ENCODE results near the gene ZNF638.
"Not testable (repeated sequence)": the region's sequence is repeated elsewhere in the genome, so short reads cannot be mapped to it uniquely, and the experiment has no call there.

ZNF638 gene, protein sequence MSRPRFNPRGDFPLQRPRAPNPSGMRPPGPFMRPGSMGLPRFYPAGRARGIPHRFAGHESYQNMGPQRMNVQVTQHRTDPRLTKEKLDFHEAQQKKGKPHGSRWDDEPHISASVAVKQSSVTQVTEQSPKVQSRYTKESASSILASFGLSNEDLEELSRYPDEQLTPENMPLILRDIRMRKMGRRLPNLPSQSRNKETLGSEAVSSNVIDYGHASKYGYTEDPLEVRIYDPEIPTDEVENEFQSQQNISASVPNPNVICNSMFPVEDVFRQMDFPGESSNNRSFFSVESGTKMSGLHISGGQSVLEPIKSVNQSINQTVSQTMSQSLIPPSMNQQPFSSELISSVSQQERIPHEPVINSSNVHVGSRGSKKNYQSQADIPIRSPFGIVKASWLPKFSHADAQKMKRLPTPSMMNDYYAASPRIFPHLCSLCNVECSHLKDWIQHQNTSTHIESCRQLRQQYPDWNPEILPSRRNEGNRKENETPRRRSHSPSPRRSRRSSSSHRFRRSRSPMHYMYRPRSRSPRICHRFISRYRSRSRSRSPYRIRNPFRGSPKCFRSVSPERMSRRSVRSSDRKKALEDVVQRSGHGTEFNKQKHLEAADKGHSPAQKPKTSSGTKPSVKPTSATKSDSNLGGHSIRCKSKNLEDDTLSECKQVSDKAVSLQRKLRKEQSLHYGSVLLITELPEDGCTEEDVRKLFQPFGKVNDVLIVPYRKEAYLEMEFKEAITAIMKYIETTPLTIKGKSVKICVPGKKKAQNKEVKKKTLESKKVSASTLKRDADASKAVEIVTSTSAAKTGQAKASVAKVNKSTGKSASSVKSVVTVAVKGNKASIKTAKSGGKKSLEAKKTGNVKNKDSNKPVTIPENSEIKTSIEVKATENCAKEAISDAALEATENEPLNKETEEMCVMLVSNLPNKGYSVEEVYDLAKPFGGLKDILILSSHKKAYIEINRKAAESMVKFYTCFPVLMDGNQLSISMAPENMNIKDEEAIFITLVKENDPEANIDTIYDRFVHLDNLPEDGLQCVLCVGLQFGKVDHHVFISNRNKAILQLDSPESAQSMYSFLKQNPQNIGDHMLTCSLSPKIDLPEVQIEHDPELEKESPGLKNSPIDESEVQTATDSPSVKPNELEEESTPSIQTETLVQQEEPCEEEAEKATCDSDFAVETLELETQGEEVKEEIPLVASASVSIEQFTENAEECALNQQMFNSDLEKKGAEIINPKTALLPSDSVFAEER (N-terminal part only)

DNA sequence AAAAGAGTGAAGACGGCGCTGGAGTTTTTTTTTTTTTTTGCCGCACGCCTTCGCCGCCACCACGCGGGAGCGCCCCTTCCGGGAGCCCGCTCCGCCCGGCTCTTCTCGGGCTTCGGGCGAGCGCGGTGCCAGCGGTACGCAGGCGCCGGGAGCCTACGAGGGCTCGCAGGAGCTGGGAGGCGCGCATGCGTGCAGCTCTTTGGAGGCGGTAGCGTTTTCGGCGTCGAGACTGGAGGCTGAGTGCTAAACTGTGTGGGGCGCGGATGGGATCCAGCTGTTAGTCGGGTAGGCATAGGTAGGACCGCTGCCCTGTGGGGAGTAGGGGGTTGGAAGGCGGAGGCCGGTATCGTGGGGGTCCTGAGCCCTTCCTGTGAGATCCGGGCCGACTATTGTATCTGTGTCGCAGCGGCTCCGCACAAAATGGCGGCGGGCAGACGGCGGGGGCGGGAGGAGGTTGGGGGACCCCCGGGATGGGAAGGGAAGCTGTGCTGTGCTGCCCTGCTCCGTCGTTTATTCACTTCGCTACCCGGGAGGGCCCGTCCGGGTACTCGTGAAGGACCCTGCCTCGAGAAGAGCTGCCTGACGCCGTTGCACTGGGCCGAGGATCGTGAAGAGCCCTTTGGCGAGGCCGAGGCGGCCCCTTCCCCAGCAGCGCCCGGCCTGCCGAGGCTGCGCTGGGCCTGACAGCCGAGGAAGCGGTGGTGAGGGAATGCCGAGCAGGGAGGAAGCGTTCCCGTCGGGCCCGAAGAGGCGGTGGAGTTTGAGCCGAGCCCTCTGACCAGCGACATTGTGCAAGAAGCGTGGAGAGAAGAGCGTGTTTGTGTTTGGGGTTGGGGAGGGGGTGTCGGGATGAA is at the start of gene ZNF638:
TSS of gene ZNF638 (plus strand) at position 202 of the 854 bp plus-strand sequence. CDS start 17,173 bp downstream, outside the sequence.
- DNase-seq = peak; percentile 90

DNA sequence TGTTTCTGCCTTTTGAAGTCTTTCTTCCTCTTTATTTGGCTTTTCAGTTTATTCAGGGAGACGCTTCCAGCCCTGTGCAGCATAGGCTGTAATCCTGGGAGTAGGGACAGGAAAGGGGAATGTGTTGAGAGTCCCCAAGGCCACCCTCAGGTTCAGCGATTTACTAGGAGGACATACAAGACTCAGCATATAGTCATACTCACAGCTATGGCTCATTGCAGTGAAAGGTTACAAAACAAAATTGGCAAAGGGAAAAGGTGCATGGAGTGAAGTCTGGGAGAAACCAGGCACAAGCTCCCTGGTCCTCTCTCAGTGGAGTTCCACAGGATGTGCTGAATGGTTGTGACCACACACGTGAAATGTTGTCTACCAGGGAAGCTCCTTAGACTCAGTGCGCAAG is 49.6 kb upstream of the ZNF638 start:
- DNase-seq = no peak

DNA sequence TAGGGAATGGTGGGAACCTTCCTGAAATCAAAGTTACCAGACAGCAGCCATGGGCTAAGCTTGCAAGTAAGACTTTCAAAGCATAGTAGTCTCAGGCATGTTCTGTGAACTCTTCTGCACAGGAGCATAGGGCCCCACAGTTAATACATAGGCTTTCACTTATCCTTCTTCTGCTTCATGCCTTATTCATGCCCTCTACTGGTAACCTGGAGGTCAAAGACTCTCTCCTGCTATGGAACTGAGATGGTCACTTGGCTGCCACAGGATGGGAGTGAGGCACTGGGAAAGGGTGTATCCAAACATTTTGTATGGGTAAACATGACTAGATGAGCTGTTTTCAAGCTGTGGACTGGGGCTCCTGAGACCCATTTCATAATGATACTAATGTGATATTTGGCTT is 49.1 kb upstream of the ZNF638 start:
- no peak for DNase-seq

DNA sequence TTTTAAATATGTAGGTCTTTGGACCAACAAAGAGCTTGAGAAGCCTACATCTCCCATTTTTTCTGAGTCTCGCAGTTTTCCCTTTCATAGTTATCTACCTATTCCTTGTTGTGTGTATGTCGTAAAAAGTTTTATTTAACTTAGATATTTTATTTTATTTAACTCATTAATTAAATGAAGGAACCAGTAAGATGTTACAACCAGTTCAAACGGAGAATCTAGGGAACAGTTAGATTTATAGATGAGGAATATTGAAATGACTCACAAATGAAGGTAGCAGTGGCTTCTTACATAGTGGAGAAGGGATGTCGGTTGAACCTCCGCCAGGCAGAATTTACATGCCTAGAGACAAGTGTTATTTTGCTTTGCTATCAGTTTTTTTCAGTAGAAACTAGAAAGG is 48.5 kb upstream of the ZNF638 start:
- DNase-seq = no peak

DNA sequence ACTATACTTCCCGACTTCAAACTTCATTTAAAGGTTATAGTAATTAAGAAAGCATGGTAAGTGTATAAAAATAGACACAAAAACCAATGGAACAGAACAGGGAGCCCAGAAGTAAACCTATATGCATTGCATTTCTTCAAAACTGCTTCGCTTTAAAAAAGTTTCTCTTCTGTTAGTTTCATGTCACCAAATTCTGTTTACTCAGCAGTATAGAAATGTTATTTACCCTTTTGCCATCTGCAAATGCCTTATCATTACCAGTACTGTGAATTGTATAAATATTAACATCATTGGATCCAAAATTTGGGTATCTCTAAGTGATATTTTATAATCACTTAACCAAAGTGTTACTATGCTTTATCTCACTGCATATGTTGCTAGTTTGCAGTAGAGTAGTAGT is 45.9 kb upstream of the ZNF638 start:
- DNase-seq = no peak

DNA sequence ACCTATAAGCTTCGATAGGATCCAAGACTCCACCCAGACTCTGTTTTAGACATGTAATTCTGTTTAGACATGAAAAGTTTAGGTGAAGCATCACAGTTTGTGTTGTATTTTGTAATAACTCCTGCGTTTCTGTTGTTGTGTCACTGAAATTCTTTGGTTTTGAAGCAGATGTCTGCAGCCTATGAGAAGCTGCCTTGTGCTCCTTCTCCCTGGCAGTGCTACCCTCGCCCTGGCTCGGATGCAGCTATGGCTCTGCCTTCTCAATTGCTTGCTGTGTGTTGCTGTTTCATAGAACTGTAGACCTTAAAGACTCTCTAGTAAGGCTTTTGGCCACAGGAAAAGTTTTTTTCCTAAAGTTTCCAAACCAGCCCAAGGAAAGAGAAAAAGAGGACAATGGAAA is 40.2 kb upstream of the ZNF638 start:
- DNase-seq = no peak

DNA sequence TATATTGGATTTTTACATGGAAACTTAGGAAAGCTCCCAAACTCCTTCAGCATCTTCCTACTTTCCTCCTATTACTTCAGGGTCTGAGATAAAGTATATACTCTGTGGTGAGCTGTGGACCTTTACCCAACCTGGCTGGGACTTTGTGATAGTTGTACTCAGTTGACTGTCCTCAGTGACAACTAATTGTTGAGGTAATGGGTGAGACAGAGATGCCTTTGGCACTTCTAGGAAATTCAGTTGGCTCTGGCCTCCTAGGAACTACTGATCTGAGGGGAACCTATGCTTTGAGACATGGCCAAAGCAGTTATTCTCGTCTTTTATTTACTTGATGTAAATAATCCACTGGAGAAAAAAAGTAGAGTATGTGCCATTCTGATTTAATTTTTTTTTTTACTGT is 39.4 kb upstream of the ZNF638 start:
- DNase-seq = no peak

DNA sequence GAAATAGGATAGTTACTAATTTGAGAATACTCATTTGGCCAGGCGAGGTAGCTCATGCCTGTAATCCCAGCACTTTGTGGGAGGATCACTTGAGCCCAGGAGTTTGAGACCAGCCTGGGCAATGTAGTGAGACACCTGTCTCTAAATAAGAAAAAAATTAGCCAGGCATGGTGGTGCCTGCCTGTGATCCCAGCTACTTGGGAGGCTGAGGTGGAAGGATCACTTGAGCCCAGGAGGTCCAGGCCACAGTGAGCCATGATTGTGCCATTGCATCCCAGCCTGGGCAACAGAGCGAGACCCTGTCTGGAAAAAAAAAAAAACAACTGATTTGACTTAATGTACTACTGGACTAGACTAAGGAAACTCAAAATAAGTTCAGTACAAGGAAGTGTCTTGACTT is 32.7 kb upstream of the ZNF638 start:
- DNase-seq = no peak

DNA sequence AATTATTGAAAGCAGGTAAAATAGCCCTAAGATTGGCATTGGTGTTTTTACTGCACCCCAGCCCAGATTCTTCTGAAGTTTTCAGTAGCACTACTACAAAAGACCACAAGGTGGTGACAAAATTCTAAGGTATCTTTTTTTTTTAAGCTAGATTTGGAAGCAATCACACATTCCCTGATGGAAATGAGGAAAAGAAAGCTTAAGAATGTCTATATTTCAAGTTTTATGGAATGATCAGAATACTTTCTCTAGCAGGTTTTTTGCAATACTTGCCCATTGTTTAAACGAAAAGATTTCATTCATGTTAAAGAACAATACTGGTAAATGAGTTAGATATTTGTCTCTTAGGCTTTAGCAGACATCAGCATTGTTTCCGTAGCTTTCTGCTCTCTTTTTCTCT is 32.1 kb upstream of the ZNF638 start:
- no peak for DNase-seq

DNA sequence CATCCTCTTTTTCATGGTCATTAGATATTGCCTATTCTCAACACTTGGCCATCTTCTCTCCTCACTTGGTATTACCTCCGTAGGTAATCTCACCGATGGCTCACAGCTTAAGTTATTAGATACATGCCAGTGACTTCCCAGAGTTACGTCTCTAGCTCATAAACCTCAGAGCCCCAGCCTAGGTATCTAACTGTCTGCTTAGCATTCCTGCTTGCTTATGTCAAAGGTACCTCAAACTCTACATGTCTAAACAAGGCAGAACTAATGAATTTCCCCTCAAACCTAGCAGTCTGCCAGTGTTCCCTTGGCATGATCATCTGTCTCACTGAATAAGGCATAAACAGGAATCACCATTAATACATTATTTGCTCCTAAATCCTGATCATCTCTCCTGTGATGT is 27.7 kb upstream of the ZNF638 start:
- DNase-seq = no peak

DNA sequence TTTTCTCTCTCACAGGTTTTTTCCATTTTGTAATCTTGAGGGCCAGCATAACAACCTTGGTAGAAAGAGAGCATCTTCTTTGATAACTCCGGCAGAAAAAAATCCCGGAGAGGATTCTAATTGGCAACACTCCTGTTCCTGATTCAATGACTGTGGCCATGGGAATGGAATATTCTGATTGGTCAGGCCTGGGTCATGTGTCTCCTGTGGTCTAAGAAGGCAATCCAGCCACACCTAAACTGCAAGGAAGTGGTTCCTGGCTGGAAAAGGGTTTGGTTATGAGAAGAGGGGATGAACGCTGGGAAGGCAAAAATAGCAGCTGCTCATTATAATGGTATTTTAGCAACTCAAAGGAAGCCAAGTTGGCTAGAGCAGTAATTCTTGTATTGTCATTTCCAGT is 24.8 kb upstream of the ZNF638 start:
- DNase-seq = no peak

DNA sequence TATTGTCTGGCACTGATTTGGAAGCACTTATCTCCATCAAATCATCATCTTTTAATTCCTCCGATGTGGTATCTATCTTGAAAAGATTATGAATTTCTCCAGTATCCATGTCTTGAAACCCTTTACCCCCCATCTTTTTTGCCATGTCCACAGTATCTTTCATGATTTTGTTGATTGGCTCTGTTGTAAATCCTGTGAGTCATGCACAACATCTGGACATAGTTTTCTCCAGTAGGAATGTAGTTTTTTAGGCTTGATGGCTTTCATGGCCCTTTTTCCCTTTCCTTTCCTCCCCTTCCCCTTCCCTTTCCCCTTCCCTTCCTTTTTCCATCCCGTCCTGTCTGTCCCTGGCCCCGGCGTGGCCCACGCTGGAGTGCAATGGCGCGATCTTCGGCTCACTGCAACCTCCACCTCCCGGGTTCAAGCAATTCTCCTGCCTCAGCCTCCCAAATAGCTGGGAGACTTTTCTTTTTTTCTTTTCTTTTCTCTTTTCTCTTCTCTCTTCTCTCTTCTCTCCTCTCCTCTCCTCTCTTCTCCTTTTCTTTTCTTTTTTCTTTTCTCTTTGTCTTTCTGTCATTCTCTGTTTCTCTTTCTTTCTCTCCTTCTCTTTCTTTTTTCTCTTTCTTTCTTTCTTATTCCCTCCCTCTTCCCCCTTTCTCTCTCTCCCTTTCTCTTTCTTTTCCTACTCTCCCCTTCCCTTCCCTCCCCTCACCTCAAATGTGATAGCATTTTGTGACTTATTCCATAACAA is 18.4 kb upstream of the ZNF638 start:
- no peak for DNase-seq

DNA sequence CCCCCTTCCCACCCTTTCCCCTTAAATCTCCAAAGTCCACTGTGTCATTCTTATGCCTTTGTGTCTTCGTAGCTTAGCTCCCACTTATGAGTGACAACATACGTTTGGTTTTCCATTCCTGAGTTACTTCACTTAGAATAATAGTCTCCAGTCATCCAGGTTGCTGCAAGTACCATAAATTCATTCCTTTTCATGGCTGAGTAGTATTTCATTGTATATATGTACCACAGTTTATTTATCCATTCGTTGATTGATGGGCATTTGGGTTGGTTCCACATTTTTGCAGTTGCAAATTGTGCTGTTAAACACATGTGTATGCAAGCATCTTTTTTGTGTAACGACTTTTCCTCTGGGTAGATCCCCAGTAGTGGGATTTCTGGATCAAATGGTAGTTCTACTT is 14.5 kb upstream of the ZNF638 start:
- DNase-seq = no peak

DNA sequence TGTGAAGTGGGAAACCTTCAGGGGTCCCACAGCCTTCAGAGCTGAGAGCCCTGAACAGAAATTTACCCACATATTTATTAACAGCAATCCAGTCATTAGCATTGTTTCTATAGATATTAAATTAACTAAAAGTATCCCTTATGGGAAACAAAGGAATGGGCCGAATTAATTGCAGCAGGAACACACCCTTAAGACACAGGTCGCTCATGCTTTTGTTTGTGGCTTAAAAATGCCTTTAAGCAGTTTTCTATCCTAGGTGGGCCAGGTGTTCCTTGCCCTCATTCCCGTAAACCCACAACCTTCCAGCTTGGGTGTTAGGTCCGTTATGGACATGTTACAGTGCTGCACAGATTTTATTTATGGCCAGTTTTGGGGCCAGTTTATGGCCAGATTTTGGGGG is 13.7 kb upstream of the ZNF638 start:
- DNase-seq = not testable (repeated sequence)

DNA sequence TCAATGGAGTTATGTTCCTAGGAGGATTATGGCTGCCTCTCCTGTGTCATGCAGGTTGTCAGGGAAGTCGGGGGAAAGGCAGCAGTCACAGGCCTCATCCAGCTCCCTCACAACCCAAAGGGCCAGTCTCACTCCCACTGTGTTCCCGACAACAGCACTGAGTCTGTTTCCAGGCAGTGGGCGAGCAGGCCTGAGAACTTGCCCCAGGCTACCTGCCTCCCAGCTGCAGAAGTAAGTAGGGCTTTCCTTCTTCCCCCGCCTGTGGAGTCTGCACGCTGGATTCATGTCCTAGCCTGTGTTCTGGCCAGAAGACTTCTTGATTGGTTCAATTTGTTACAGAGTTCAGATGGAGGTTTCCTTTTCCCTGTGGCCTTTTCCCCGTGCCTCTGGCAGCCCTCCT is 8.2 kb upstream of the ZNF638 start:
- DNase-seq = no peak

DNA sequence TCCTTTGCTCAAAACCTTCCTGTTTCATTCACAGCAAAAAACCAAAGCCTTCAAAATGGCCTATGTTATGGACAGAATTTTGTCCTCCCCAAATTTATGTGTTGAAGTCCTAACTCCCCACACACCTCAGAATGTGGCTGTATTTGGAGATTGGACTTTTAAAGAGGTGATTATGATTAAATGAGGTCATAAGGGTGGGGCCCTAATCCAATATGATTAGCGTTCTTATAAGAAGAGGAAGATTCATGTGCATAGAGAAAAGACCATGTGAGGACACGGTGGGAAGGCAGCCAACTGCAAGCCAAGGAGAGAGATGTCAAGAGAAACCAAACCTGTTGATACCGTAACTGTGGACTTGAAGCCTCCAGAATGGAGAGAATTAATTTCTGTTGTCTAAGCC is 4.6 kb upstream of the ZNF638 start:
- DNase-seq = no peak

DNA sequence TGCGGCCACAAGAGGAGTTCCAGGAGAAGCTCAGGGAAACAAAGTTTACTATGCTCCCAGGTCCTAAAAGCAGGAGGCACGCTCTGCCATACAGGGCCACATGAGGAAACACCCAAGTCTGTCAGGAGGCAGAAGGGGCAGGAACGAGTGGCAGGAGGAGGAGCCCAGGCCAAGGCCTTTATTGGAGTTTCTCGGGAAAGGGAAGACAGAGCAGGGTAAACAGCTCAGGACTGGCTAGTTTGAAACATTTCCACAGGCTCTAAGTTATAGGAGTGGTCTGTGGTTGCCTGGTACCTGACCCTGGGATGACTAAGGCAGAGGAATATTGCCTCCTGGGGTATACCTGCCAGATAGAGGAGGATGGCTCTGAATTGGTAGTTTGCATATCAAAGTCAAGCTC is 3.7 kb upstream of the ZNF638 start:
- no peak for DNase-seq

DNA sequence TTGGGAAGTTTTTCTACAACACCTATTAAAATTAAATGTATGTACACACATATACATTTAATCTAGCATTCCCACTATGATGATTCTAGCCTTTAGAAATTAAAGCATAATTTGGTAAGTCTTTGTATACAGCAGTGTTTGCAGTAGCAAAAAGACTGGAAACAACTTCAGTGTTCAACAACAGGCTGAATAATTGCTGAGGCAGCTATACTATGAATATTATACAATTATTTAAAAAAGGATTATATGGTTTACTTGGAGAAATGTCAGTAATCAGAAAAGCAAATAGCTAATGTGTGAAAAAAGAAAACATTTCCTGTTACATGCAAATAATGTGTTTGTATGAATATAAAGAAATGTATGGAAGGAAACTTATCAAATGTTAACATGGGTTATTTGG is 1.4 kb upstream of the ZNF638 start:
- DNase-seq = no peak

DNA sequence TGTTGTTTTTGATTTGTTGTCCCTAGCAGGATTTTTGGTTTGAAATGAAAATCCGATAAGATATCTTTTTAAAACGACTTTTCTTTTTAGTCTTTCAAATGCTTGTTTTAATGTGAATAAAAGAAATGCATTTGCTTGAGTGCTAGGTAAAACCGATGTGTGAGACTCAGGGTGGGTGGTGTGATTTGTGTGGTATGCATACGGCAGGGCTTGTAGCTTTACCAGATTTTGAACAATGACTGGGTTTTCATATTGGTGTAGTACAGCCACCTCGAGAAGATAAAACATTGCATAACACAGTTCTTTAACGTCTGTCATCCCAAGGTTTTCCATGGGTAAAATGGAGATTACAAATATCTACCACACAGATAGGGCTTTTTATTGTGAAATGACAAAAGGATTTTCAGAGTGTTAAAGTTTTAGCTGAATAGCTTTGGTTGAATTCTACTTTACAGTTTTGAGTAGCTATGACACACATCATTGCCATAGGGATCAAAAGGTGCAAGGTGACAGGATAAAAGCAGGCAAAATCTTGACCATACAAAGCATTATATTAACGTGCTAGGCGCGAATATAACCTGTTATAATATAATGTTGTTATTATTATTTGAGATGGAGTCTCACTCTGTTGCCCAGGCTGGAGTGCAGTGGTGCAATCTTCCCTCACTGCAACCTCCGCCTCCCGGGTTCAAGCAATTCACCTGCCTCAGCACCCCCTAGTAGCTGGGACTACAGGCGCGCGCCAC is 824 bp upstream of the ZNF638 start:
- no peak for DNase-seq

DNA sequence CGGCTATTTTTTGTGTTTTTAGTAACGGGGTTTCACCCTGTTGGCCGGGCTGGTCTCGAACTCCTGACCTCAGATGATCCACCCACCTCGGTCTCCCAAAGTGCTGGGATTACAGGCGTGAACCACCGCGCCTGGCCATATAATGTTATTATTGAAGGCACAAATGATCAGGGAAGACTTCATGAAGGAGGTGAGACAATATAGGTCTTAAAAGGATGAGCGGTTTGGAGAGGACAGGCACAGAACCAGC is 326 bp upstream of the ZNF638 start:
- not testable (repeated sequence) for DNase-seq

DNA sequence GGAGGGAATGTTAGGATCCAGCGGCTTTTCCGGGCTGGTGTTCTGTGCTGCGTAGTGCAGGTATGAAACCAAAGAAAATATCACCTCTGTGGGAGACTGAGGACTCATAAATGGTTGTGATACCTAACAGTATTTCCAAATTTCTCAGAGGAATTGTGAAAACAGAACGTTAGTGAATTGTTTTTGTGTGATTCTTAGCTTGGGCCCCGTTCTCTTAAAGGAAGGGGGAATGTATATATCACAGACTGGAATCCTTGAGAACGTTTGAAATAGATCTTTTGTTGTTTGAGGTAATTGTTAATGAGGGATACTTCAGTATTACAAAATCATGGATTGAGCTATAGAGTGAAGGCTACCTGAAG is 834 bp downstream of the ZNF638 start:
- DNase-seq = no peak

All from stimulated activated naive CD4-positive, alpha-beta T cell treated with Interleukin-2 at 50 U/mL for 16 hours (primary cell).